ENCODE measurements around the gene CORIN.

CORIN gene

DNA sequence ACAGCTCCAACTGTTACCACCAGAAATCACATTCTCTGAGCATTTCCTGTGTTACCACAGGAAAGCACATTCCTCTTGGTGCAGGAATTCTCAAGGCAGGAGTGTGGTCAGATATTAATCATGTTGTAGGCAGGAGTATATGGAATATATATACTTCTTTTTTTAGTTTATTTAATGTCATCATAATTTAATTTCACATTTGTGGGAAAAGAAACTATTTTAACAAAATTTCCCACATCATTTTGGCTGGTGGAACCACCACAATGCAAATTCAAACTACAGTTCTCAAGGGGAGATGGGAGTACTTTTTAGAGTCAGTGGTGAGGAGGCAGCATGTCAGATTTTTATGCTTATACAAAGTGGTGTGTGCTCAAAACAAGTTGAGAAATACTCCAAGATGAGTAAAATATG, 213.8 kb downstream of the CORIN start:
- no peaks in the 10 kb centered on the region for H4K20me1 ChIP-seq (ENCODE audit: insufficient read depth, low read length)
- no peak overlapping the region for H3K27ac ChIP-seq (ENCODE audit: low read length)
- no peaks in the 10 kb centered on the region for H3K9me3 ChIP-seq (ENCODE audit: insufficient read depth, low read length, severe bottlenecking)
- H2AFZ ChIP-seq (ENCODE audit: low read depth, low read length), result no peak overlapping the region
- ATAC-seq (ENCODE audit: insufficient read depth, low read depth) (no peak), DNase-seq (no peak)
- no peak overlapping the region for H3K9ac ChIP-seq (ENCODE audit: low read depth, low read length)
- no peaks in the 10 kb centered on the region for H3K27me3 ChIP-seq (ENCODE audit: insufficient read depth, low read length, poor library complexity)
- H3K4me2 ChIP-seq (ENCODE audit: insufficient read depth, low read length), result no peak overlapping the region
- TF ChIP-seq, protein P1, sequence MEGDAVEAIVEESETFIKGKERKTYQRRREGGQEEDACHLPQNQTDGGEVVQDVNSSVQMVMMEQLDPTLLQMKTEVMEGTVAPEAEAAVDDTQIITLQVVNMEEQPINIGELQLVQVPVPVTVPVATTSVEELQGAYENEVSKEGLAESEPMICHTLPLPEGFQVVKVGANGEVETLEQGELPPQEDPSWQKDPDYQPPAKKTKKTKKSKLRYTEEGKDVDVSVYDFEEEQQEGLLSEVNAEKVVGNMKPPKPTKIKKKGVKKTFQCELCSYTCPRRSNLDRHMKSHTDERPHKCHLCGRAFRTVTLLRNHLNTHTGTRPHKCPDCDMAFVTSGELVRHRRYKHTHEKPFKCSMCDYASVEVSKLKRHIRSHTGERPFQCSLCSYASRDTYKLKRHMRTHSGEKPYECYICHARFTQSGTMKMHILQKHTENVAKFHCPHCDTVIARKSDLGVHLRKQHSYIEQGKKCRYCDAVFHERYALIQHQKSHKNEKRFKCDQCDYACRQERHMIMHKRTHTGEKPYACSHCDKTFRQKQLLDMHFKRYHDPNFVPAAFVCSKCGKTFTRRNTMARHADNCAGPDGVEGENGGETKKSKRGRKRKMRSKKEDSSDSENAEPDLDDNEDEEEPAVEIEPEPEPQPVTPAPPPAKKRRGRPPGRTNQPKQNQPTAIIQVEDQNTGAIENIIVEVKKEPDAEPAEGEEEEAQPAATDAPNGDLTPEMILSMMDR (IDR thresholded peaks at IDR 0.05; ENCODE audit: borderline replicate concordance, extremely low read depth, low read length, poor library complexity, severe bottlenecking), result no peak
- H3K4me1 ChIP-seq (ENCODE audit: insufficient read depth, low read length), result no peaks in the 10 kb centered on the region
- no peak overlapping the region for H3K4me3 ChIP-seq (ENCODE audit: low read depth in 1 of 2, low read length in 2 of 2)
- H3K79me2 ChIP-seq (ENCODE audit: insufficient read depth, low read length), result no peaks in the 10 kb centered on the region
- no peaks in the 10 kb centered on the region for H3K36me3 ChIP-seq (ENCODE audit: insufficient read depth, low read length)

DNA sequence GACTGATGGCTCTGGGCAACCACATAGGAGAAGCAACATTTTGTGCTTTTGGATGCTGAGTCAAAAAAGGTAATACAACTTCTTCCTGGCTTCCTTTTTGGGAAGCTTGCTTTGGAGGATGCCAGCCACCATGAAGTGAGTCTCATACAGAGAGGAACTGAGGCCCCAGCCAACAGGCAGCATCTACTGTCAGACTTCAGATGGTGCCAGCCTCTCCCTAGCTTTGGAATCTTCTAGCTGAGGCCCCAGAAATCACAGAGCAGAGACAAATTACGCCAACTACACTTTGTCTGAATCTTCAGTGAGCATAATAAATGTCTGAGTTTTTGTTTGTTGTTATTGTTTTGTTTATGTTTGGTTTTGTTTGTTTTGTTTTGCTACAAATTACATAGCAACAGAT, 216.7 kb downstream of the CORIN start:
- DNase-seq (no peak), ATAC-seq (ENCODE audit: insufficient read depth, low read depth) (no peak)
- Histone ChIP-seq H3K4me2 (ENCODE audit: insufficient read depth, low read length) (no peak overlapping the region), H4K20me1 (ENCODE audit: insufficient read depth, low read length) (no peaks in the 10 kb centered on the region), H3K4me1 (ENCODE audit: insufficient read depth, low read length) (no peaks in the 10 kb centered on the region), H3K9me3 (ENCODE audit: insufficient read depth, low read length, severe bottlenecking) (no peaks in the 10 kb centered on the region), H3K27me3 (ENCODE audit: insufficient read depth, low read length, poor library complexity) (no peaks in the 10 kb centered on the region), H3K79me2 (ENCODE audit: insufficient read depth, low read length) (no peaks in the 10 kb centered on the region), H3K36me3 (ENCODE audit: insufficient read depth, low read length) (no peaks in the 10 kb centered on the region), H3K9ac (ENCODE audit: low read depth, low read length) (no peak overlapping the region), H2AFZ (ENCODE audit: low read depth, low read length) (no peak overlapping the region), H3K27ac (ENCODE audit: low read length) (no peak overlapping the region), H3K4me3 (ENCODE audit: low read depth in 1 of 2, low read length in 2 of 2) (no peak overlapping the region)
- no peak for TF ChIP-seq EZH2 (IDR thresholded peaks at IDR 0.05; ENCODE audit: borderline replicate concordance, low read depth, low read length, severe bottlenecking)
- TF ChIP-seq, protein P1 (IDR thresholded peaks at IDR 0.05; ENCODE audit: borderline replicate concordance, extremely low read depth, low read length, poor library complexity, severe bottlenecking), result no peak

DNA sequence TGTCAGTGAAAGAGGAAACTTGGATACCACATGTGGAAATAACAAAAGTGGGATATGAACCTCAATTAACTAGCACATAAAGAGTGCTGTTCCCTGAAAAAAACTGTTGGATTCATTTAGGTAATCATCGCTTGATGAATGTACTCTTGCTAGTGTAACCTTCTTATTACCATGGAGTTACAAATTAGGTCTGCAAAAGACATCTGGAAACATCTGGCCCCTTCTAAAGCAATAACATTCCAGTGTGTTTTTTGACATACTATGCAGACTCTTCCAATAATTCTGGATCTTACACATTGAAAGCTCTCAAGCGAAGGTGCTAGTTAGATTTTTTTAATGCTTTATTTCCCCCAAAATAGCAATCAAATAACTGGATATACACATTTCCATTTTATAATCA, 218.2 kb downstream of the CORIN start:
- no peak overlapping the region for H3K27ac ChIP-seq (ENCODE audit: low read length)
- DNase-seq (no peak), ATAC-seq (ENCODE audit: insufficient read depth, low read depth) (no peak)
- H4K20me1 ChIP-seq (ENCODE audit: insufficient read depth, low read length), result no peaks in the 10 kb centered on the region
- no peak overlapping the region for H2AFZ ChIP-seq (ENCODE audit: low read depth, low read length)
- H3K79me2 ChIP-seq (ENCODE audit: insufficient read depth, low read length), result no peaks in the 10 kb centered on the region
- no peaks in the 10 kb centered on the region for H3K4me1 ChIP-seq (ENCODE audit: insufficient read depth, low read length)
- H3K9me3 ChIP-seq (ENCODE audit: insufficient read depth, low read length, severe bottlenecking), result no peaks in the 10 kb centered on the region
- H3K36me3 ChIP-seq (ENCODE audit: insufficient read depth, low read length), result no peaks in the 10 kb centered on the region
- H3K9ac ChIP-seq (ENCODE audit: low read depth, low read length), result no peak overlapping the region
- H3K4me2 ChIP-seq (ENCODE audit: insufficient read depth, low read length), result no peak overlapping the region
- no peaks in the 10 kb centered on the region for H3K27me3 ChIP-seq (ENCODE audit: insufficient read depth, low read length, poor library complexity)
- TF ChIP-seq EZH2 (IDR thresholded peaks at IDR 0.05; ENCODE audit: borderline replicate concordance, low read depth, low read length, severe bottlenecking), result no peak
- TF ChIP-seq, protein P1 (IDR thresholded peaks at IDR 0.05; ENCODE audit: borderline replicate concordance, extremely low read depth, low read length, poor library complexity, severe bottlenecking), result no peak
- H3K4me3 ChIP-seq (ENCODE audit: low read depth in 1 of 2, low read length in 2 of 2), result no peak overlapping the region

DNA sequence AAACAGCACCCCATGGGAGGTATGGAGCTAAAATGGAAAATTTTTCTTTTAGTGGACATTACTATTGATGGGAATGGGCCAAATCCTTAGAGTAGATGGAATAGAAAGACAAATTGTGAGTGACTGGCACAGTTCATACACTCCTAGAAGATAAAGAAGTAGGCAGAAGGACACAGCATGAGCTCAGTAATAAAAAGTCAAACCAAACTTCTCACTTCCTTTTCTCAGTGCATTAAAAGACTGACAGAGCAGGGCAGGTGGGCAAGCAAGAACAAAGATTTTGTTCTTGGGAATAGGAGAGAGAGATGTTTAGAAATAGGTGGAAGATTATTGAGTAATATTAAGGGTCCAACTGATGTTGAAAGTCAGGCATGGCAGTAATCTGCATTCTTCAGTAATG, 220.3 kb downstream of the CORIN start:
- DNase-seq (no peak), ATAC-seq (ENCODE audit: insufficient read depth, low read depth) (no peak)
- no peaks in the 10 kb centered on the region for H3K27me3 ChIP-seq (ENCODE audit: insufficient read depth, low read length, poor library complexity)
- H3K4me3 ChIP-seq (ENCODE audit: low read depth in 1 of 2, low read length in 2 of 2), result no peak overlapping the region
- H3K27ac ChIP-seq (ENCODE audit: low read length), result no peak overlapping the region
- TF ChIP-seq, protein P1 (IDR thresholded peaks at IDR 0.05; ENCODE audit: borderline replicate concordance, extremely low read depth, low read length, poor library complexity, severe bottlenecking), result no peak
- TF ChIP-seq EZH2 (IDR thresholded peaks at IDR 0.05; ENCODE audit: borderline replicate concordance, low read depth, low read length, severe bottlenecking), result no peak
- H3K79me2 ChIP-seq (ENCODE audit: insufficient read depth, low read length), result no peaks in the 10 kb centered on the region
- no peaks in the 10 kb centered on the region for H3K36me3 ChIP-seq (ENCODE audit: insufficient read depth, low read length)
- no peak overlapping the region for H3K4me2 ChIP-seq (ENCODE audit: insufficient read depth, low read length)
- no peak overlapping the region for H3K9ac ChIP-seq (ENCODE audit: low read depth, low read length)
- H3K4me1 ChIP-seq (ENCODE audit: insufficient read depth, low read length), result no peaks in the 10 kb centered on the region
- no peak overlapping the region for H2AFZ ChIP-seq (ENCODE audit: low read depth, low read length)
- no peaks in the 10 kb centered on the region for H4K20me1 ChIP-seq (ENCODE audit: insufficient read depth, low read length)
- H3K9me3 ChIP-seq (ENCODE audit: insufficient read depth, low read length, severe bottlenecking), result no peaks in the 10 kb centered on the region

All from DND-41 (cell line).